Tibial artery (tissue), 4 donors: ENCODE results near the gene KIAA0825.
A peak's percentile ranks its signal among the peaks of the same experiment; 100 is the strongest.
"Not testable (repeated sequence)": the region's sequence is repeated elsewhere in the genome, so short reads cannot be mapped to it uniquely, and the experiment has no call there.

Experiments
- DNase-seq, 2 donors: peaks; one replicate each; pipeline ENCODE4 v3.0.0-alpha.2; 2019
- H3K27ac ChIP-seq, 2 donors: fragments of 200-600 bp; sonication (generic) in 1 of 2; 1 replicate in 1 of 2; 2 replicates in 1 of 2; pipeline ENCODE4 v1.5.1; 2018 to 2019; ENCODE audit warnings: mild to moderate bottlenecking in 1 of 2
- H3K27me3 ChIP-seq, 2 donors: fragments of 200-600 bp; sonication (generic) in 1 of 2; one replicate each; pipeline versions ENCODE4 v1.5.1 to v1.6.0; 2016 to 2019
- H3K36me3 ChIP-seq, 3 donors: fragments of 200-600 bp; sonication (generic) in 2 of 3; one replicate each; pipeline ENCODE4 v1.5.1; 2016 to 2019; ENCODE audit warnings: mild to moderate bottlenecking in 2 of 3
- H3K4me1 ChIP-seq, 4 donors: fragments of 200-600 bp; sonication (generic) in 2 of 4; 1 replicate in 3 of 4; 2 replicates in 1 of 4; pipeline ENCODE4 v1.5.1; 2016 to 2019
- H3K4me3 ChIP-seq, 2 donors: fragments of 200-600 bp; sonication (generic) in 1 of 2; 1 replicate in 1 of 2; 2 replicates in 1 of 2; pipeline ENCODE4 v1.5.1; 2018 to 2019; ENCODE audit warnings: mild to moderate bottlenecking in 2 of 2
- H3K9me3 ChIP-seq, 3 donors: fragments of 200-600 bp; sonication (generic) in 1 of 3; one replicate each; pipeline ENCODE4 v1.5.1; 2016 to 2019
- CTCF ChIP-seq, 2 experiments: fragments of 200-600 bp in 1 of 2; fragments of 450-650 bp in 1 of 2; IDR thresholded peaks; one replicate each; pipeline ENCODE4 v1.5.1; 2017 to 2019; ENCODE audit warnings: antibody characterized with exemption in 2 of 2, mild to moderate bottlenecking in 1 of 2, moderate library complexity in 1 of 2
- intact Hi-C: fragments of 100-400 bp; cut with DNase I; formaldehyde crosslinking; loops from one replicate; pipeline ENCODE4 v1.15.0; 2023; ENCODE audit warnings: low total_unique reads

Gene KIAA0825

GRCh38 chr5:94153736-94154450 lies 464.5 kb downstream of the KIAA0825 start:
- DNase-seq, result peak in 1 of 2 donors; percentile 21
- intact Hi-C loops, result no loop called here
- no peak overlapping the region for H3K27ac ChIP-seq
- no peaks in the 10 kb centered on the region for H3K27me3 ChIP-seq
- H3K4me1 ChIP-seq, result peaks cover 0 to 5% (median 2%) of the 10 kb centered on the region in 4 donors
- no peak for TF ChIP-seq CTCF (IDR thresholded peaks at IDR 0.05)
- no peak overlapping the region for H3K4me3 ChIP-seq
- H3K36me3 ChIP-seq, result no peaks in the 10 kb centered on the region
- H3K9me3 ChIP-seq, result no peaks in the 10 kb centered on the region

- DNase-seq, H3K4me1 ChIP-seq, H3K27ac ChIP-seq, intact Hi-C loops, H3K27me3 ChIP-seq, H3K4me3 ChIP-seq, H3K36me3 ChIP-seq: not testable (repeated sequence)
- peaks cover 0 to 15% (median 8%) of the 10 kb centered on the region in 3 donors for H3K9me3 ChIP-seq
These were observed 474.8 kb downstream of the KIAA0825 start for GRCh38 chr5:94143621-94144020.

GRCh38 chr5:94140300-94140699 lies 478.1 kb downstream of the KIAA0825 start:
- H3K4me1 ChIP-seq, result no peaks in the 10 kb centered on the region
- no peak overlapping the region for H3K4me3 ChIP-seq
- no peak overlapping the region for H3K27ac ChIP-seq
- peaks cover 0 to 16% (median 15%) of the 10 kb centered on the region in 3 donors for H3K9me3 ChIP-seq
- no peaks in the 10 kb centered on the region for H3K27me3 ChIP-seq
- H3K36me3 ChIP-seq, result no peaks in the 10 kb centered on the region
- intact Hi-C loops, result no loop called here
- no peak for DNase-seq
- no peak for TF ChIP-seq CTCF (IDR thresholded peaks at IDR 0.05)

- H3K36me3 ChIP-seq, result no peaks in the 10 kb centered on the region
- peaks cover 0 to 3% (median 0%) of the 10 kb centered on the region in 3 donors for H3K9me3 ChIP-seq
- intact Hi-C loops, result no loop called here
These were observed 488.3 kb downstream of the KIAA0825 start for GRCh38 chr5:94130077-94130476.

GRCh38 chr5:94125107-94125506 lies 493.3 kb downstream of the KIAA0825 start:
- no peak overlapping the region for H3K27ac ChIP-seq
- intact Hi-C loops, result no loop called here

More at GRCh38 chr5:94130077-94130476, 488.3 kb downstream of the KIAA0825 start:
- H3K4me1 ChIP-seq, result no peaks in the 10 kb centered on the region
- H3K27ac ChIP-seq, result no peak overlapping the region
- no peak for DNase-seq
- no peak for TF ChIP-seq CTCF (IDR thresholded peaks at IDR 0.05)
- no peak overlapping the region for H3K4me3 ChIP-seq
- H3K27me3 ChIP-seq, result no peaks in the 10 kb centered on the region

GRCh38 chr5:94116317-94116716 lies 502.1 kb downstream of the KIAA0825 start:
- H3K4me3 ChIP-seq, H3K27me3 ChIP-seq, DNase-seq, intact Hi-C loops, H3K27ac ChIP-seq, H3K36me3 ChIP-seq, H3K9me3 ChIP-seq, H3K4me1 ChIP-seq: not testable (repeated sequence)

More at GRCh38 chr5:94125107-94125506, 493.3 kb downstream of the KIAA0825 start:
- no peak for TF ChIP-seq CTCF (IDR thresholded peaks at IDR 0.05)
- H3K4me1 ChIP-seq, result no peaks in the 10 kb centered on the region
- peaks cover 0 to 6% (median 0%) of the 10 kb centered on the region in 3 donors for H3K9me3 ChIP-seq
- H3K4me3 ChIP-seq, result no peak overlapping the region
- H3K27me3 ChIP-seq, result no peaks in the 10 kb centered on the region
- no peaks in the 10 kb centered on the region for H3K36me3 ChIP-seq
- no peak for DNase-seq
